Aortic smooth muscle cell (primary cell): Measurements from ENCODE around the gene HDDC3. TPM values are rescaled to one million over a fixed set of nuclear protein-coding genes. Genes with fewer than 3 reads are reported as not detected.

Experiments
- total RNA-seq: library from RNA; depleted of rRNA; stranded (reverse); fragments of >200 nt; gene quantifications from 2 replicates; pipeline ENCODE4 v1.2.3, GENCODE V29; 2014

The HDDC3 gene, protein sequence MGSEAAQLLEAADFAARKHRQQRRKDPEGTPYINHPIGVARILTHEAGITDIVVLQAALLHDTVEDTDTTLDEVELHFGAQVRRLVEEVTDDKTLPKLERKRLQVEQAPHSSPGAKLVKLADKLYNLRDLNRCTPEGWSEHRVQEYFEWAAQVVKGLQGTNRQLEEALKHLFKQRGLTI
- 14.1 and 17.4 TPM in 2 replicates for total RNA-seq

GRCh38 chr15:90931828-90932659, at the start of gene HDDC3:
HDDC3 (minus strand) TSS chr15:90932549; CDS start chr15:90932540, 9 bp downstream.

GRCh38 chr15:90954712-90955623, 22.6 kb upstream of the HDDC3 start, which contains the start of gene RCCD1:
RCCD1 (plus strand) TSS chr15:90954884; CDS start chr15:90956735, 1,851 bp downstream.

GRCh38 chr15:90934949-90935751, 2.8 kb upstream of the HDDC3 start, which contains the start of gene UNC45A:
UNC45A (plus strand) TSS chr15:90935285; CDS start chr15:90935325, 40 bp downstream.

DNA sequence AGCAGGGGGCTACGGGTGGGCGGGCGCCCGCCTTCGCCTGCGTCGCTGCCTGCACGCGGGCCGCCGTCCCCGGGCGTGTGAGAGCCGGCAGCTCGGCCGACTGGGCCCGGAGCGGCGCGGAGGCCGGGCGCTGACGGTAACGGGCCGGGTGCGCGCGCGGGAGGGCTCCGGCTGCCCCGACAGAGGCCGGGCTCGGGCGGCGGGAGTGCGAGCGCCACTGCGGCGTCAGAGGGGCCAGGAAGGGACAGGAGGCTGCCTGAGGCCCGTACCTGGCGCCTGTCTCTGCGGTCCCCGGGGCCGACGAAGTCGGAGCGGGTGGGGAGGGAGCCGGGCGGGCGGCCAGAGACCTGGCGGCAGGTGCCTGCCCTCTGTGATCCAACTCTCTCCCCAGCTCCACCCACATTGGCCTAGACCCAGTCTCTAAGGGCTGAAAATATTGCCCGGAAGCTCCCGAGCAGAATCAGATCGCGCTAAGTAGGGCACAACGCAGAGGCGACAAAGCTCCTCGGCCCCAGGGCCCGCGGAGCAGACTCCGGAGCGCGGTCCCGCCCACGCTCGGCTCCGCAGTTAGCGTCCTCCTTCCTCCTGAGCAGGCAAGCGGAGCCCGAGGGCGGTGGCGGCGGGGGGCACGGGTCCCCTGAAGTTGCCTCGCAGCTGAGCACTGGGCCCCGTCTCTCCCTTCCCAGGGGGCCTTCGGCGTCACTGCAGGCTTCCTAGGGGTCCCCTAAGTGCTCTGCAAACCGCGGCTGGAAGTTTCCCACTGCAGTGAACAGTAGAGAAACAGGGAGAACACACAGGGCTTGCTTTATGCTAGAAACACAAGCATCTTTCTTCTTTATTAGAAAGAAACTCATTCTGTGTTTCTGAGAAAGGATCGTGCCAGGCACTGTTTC, 29.3 kb downstream of the HDDC3 start, which contains the start of gene MAN2A2:
Gene MAN2A2 (plus strand): TSS at position 463 of the 893 bp plus-strand sequence. CDS start 906 bp downstream, outside the sequence.

GRCh38 chr15:90883976-90884718, 48.2 kb downstream of the HDDC3 start, which contains the start of gene FES:
FES (plus strand) TSS chr15:90884504; CDS start chr15:90885046, 542 bp downstream.

Other genes starting within 250 kb of the HDDC3 start
- 3.3 and 5.3 TPM in 2 replicates for gene BLM, start 215.2 kb downstream of the HDDC3 start, total RNA-seq
- gene FURIN, start 64.0 kb downstream of the HDDC3 start, total RNA-seq, result 67.9 and 89.2 TPM in 2 replicates
- 18.5 and 24.4 TPM in 2 replicates for gene FES, start 48.0 kb downstream of the HDDC3 start, total RNA-seq
- 18.9 and 22.1 TPM in 2 replicates for gene MAN2A2, start 29.2 kb downstream of the HDDC3 start, total RNA-seq
- gene UNC45A, start 2.7 kb upstream of the HDDC3 start, total RNA-seq, result 92.4 and 111 TPM in 2 replicates
- gene RCCD1, start 22.3 kb upstream of the HDDC3 start, total RNA-seq, result 11.9 and 12.6 TPM in 2 replicates
- gene PRC1, start 62.0 kb upstream of the HDDC3 start, total RNA-seq, result 156 and 227 TPM in 2 replicates
- gene VPS33B, start 90.0 kb upstream of the HDDC3 start, total RNA-seq, result 8.6 and 9.0 TPM in 2 replicates
- gene SV2B, start 167.7 kb upstream of the HDDC3 start, total RNA-seq, result 0.13 TPM in 1 of 2 replicates, not detected in the other